GM12878 (cell line): ENCODE results near the gene CWC27.

Source experiments
- CTCF ChIP-seq, 3 experiments: IDR thresholded peaks in 2 of 3; conservative IDR thresholded peaks in 1 of 3; 2 replicates each; pipeline ENCODE4 v1.5.1; 2011; ENCODE audit warnings: low read depth in 3 of 3, low read length in 3 of 3, mild to moderate bottlenecking in 3 of 3, control low read depth in 2 of 3, moderate library complexity in 2 of 3, inconsistent platforms in 1 of 3, mixed read lengths in 1 of 3; ENCODE audit not compliant: control insufficient read depth in 2 of 3, insufficient read depth in 1 of 3; ENCODE audit errors: extremely low read depth in 1 of 3
- HDAC2 ChIP-seq: fragments of 200-600 bp; sonication (generic); IDR thresholded peaks from 2 replicates; pipeline ENCODE4 v1.6.1; 2017
- POLR2A ChIP-seq: IDR thresholded peaks from 2 replicates; pipeline ENCODE4 v1.6.1; 2011; ENCODE audit warnings: low read depth, mild to moderate bottlenecking, low read length
- STAT3 ChIP-seq: IDR thresholded peaks from 2 replicates; pipeline ENCODE4 v1.6.1; 2011; ENCODE audit warnings: low read depth, low read length, improper control_type of control experiment

- no peak for TF ChIP-seq CTCF (IDR thresholded peaks at IDR 0.05 in 2 of 3, conservative IDR thresholded peaks at IDR 0.05 in 1 of 3; ENCODE audit: control insufficient read depth in 2 of 3, extremely low read depth in 1 of 3, insufficient read depth in 1 of 3, low read depth in 3 of 3, low read length in 3 of 3)
- no peak for TF ChIP-seq STAT3
- no peak for TF ChIP-seq HDAC2
- no peak for TF ChIP-seq POLR2A
These were observed 106.0 kb downstream of the CWC27 start for GRCh38 chr5:64874753-64875152.
